Fibroblast of lung (primary cell): Measurements from ENCODE around the gene FGFBP2.

Experiments
- CTCF ChIP-seq, 2 donors: IDR thresholded peaks in 1 of 2; conservative IDR thresholded peaks in 1 of 2; 1 replicate in 1 of 2; 2 replicates in 1 of 2; pipeline ENCODE4 v1.5.1; 2011 to 2012; ENCODE audit warnings: low read length in 2 of 2, control low read depth in 1 of 2, inconsistent platforms in 1 of 2, low read depth in 1 of 2, mild to moderate bottlenecking in 1 of 2
- EZH2 ChIP-seq: IDR thresholded peaks from 2 replicates; pipeline ENCODE4 v1.5.1; 2012; ENCODE audit warnings: low read length, control low read depth, mild to moderate bottlenecking; ENCODE audit errors: missing control alignments

- TF ChIP-seq CTCF (conservative IDR thresholded peaks at IDR 0.05 in 1 of 2, IDR thresholded peaks at IDR 0.05 in 1 of 2; ENCODE audit: low read depth in 1 of 2, low read length in 2 of 2) (no peak), EZH2 (no peak)
Observed at GRCh38 chr4:15990570-15991285, 27.8 kb upstream of the FGFBP2 start.
